Astrocyte (in vitro differentiated cells and primary cell): ENCODE measurements around the gene TMEM115. TPM values are rescaled to one million over a fixed set of nuclear protein-coding genes. Genes with fewer than 3 reads are reported as not detected.
A peak's percentile ranks its signal among the peaks of the same experiment; 100 is the strongest.

Source experiments
- DNase-seq: peaks from one replicate; pipeline ENCODE4 v3.0.0-alpha.2; 2010; ENCODE audit warnings: low read depth
- FAIRE-seq: peaks from 2 replicates; lab custom pipeline; 2011; peaks lifted over from hg19 to GRCh38; lab: Jason Lieb, UNC
- H2AFZ ChIP-seq: 2 replicates; pipeline ENCODE4 v1.6.0; 2012; ENCODE audit warnings: low read depth, low read length, inconsistent platforms
- H3K27ac ChIP-seq: 2 replicates; pipeline ENCODE4 v1.5.1; 2011; ENCODE audit warnings: low read depth, low read length, inconsistent platforms
- H3K27me3 ChIP-seq: 2 replicates; pipeline ENCODE4 v1.6.0; 2011; ENCODE audit warnings: low read length, inconsistent platforms; ENCODE audit not compliant: insufficient read depth
- H3K36me3 ChIP-seq: 2 replicates; pipeline ENCODE4 v1.5.1; 2011; ENCODE audit warnings: low read length, inconsistent platforms; ENCODE audit not compliant: insufficient read depth
- H3K4me1 ChIP-seq: 2 replicates; pipeline ENCODE4 v1.5.1; 2011; ENCODE audit warnings: low read length, inconsistent platforms; ENCODE audit not compliant: insufficient read depth
- H3K4me2 ChIP-seq: 2 replicates; pipeline ENCODE4 v1.6.0; 2012; ENCODE audit warnings: low read length, inconsistent platforms
- H3K4me3 ChIP-seq: 2 replicates; pipeline ENCODE4 v1.5.1; 2011; ENCODE audit warnings: low read depth, mild to moderate bottlenecking, low read length, inconsistent platforms; ENCODE audit not compliant: insufficient read depth
- H3K79me2 ChIP-seq: 2 replicates; pipeline ENCODE4 v1.6.0; 2012; ENCODE audit warnings: mild to moderate bottlenecking, low read length, inconsistent platforms; ENCODE audit not compliant: insufficient read depth
- H3K9ac ChIP-seq: 2 replicates; pipeline ENCODE4 v1.6.0; 2012; ENCODE audit warnings: mild to moderate bottlenecking, low read length, inconsistent platforms
- H3K9me3 ChIP-seq: 2 replicates; pipeline ENCODE4 v1.5.1; 2012; ENCODE audit warnings: low read depth, mild to moderate bottlenecking, low read length, inconsistent platforms; ENCODE audit not compliant: insufficient read depth
- H4K20me1 ChIP-seq: 2 replicates; pipeline ENCODE4 v1.6.0; 2012; ENCODE audit warnings: low read length, inconsistent platforms; ENCODE audit not compliant: insufficient read depth
- H3K27ac Mint-ChIP-seq: one replicate; pipeline ENCODE4 v1.8.0; 2021; ENCODE audit warnings: mild to moderate bottlenecking, mixed read lengths; ENCODE audit not compliant: unreplicated experiment
- H3K27me3 Mint-ChIP-seq: one replicate; pipeline ENCODE4 v1.8.0; 2021; ENCODE audit warnings: low read depth, mixed read lengths; ENCODE audit not compliant: unreplicated experiment
- H3K36me3 Mint-ChIP-seq: one replicate; pipeline ENCODE4 v1.8.0; 2021; ENCODE audit warnings: low read depth, mixed read lengths; ENCODE audit not compliant: unreplicated experiment
- H3K4me1 Mint-ChIP-seq: one replicate; pipeline ENCODE4 v1.8.0; 2021; ENCODE audit warnings: low read depth, mixed read lengths; ENCODE audit not compliant: unreplicated experiment
- H3K4me3 Mint-ChIP-seq: one replicate; pipeline ENCODE4 v1.8.0; 2021; ENCODE audit warnings: mild to moderate bottlenecking, moderate library complexity, mixed read lengths; ENCODE audit not compliant: unreplicated experiment
- H3K9me3 Mint-ChIP-seq: one replicate; pipeline ENCODE4 v1.8.0; 2021; ENCODE audit warnings: mild to moderate bottlenecking, mixed read lengths; ENCODE audit not compliant: unreplicated experiment
- CTCF ChIP-seq: IDR thresholded peaks from 2 replicates; pipeline ENCODE4 v1.5.1; 2011; ENCODE audit warnings: low read depth, mild to moderate bottlenecking, inconsistent platforms, low read length, moderate library complexity; ENCODE audit not compliant: insufficient read depth
- EZH2 ChIP-seq: IDR thresholded peaks from 2 replicates; pipeline ENCODE4 v1.6.1; 2012; ENCODE audit warnings: mild to moderate bottlenecking, low read length, inconsistent platforms; ENCODE audit not compliant: insufficient read depth
- total RNA-seq: library from RNA; stranded (reverse); gene quantifications from 2 replicates; pipeline ENCODE4 v1.2.1, GENCODE V29; 2021

The TMEM115 gene
- total RNA-seq, 1 donor from 2014 or later: 48.7 TPM

- Histone ChIP-seq H3K27ac (peak within 1 kb of the TSS; percentile 52), H3K9ac (peak within 1 kb of the TSS; percentile 95), H3K4me2 (peak within 1 kb of the TSS; percentile 99), H3K79me2 (peaks cover 55% of the 10 kb centered on the region), H3K4me3 (peak within 1 kb of the TSS; percentile 86), H3K27me3 (no peaks in the 10 kb centered on the region), H3K9me3 (no peaks in the 10 kb centered on the region), H2AFZ (peak within 1 kb of the TSS; percentile 54), H3K36me3 (peaks cover 33% of the 10 kb centered on the region), H3K4me1 (peaks cover 14% of the 10 kb centered on the region), H4K20me1 (peaks cover 35% of the 10 kb centered on the region)
- Mint-ChIP-seq H3K4me3 (peak within 1 kb of the TSS; percentile 94), H3K27ac (peak within 1 kb of the TSS; percentile 89), H3K9me3 (no peaks in the 10 kb centered on the region), H3K4me1 (peaks cover 9% of the 10 kb centered on the region), H3K36me3 (peaks cover 10% of the 10 kb centered on the region), H3K27me3 (no peaks in the 10 kb centered on the region)
- TF ChIP-seq CTCF (no peak), EZH2 (no peak)
- FAIRE-seq (peak; percentile 78), DNase-seq (peak; percentile 87)
These were observed 31.2 kb downstream of the TMEM115 start, which contains the start of gene TUSC2 for GRCh38 chr3:50327943-50328691. Gene TUSC2, minus strand, starts transcription at chr3:50328223. Its CDS starts 124 bp downstream, at chr3:50328099.

GRCh38 chr3:50327129-50327528 is 32.2 kb downstream of the TMEM115 start:
- no peaks in the 10 kb centered on the region for H3K9me3 Mint-ChIP-seq

More at GRCh38 chr3:50327129-50327528, 32.2 kb downstream of the TMEM115 start:
- H3K27me3 Mint-ChIP-seq: no peaks in the 10 kb centered on the region
- peak overlapping the region; percentile 94 for H3K4me3 Mint-ChIP-seq
- DNase-seq (no peak), FAIRE-seq (no peak)
- no peaks in the 10 kb centered on the region for H3K9me3 ChIP-seq
- no peaks in the 10 kb centered on the region for H3K27me3 ChIP-seq
- peak overlapping the region; percentile 89 for H3K27ac Mint-ChIP-seq
- peak overlapping the region; percentile 86 for H3K4me3 ChIP-seq
- peak overlapping the region; percentile 47 for H3K27ac ChIP-seq
- H3K36me3 ChIP-seq: peaks cover 33% of the 10 kb centered on the region
- peaks cover 27% of the 10 kb centered on the region for H4K20me1 ChIP-seq
- peaks cover 16% of the 10 kb centered on the region for H3K4me1 ChIP-seq
- peaks cover 14% of the 10 kb centered on the region for H3K4me1 Mint-ChIP-seq
- H3K4me2 ChIP-seq: peak overlapping the region; percentile 99
- no peak overlapping the region for H2AFZ ChIP-seq
- H3K36me3 Mint-ChIP-seq: peaks cover 10% of the 10 kb centered on the region
- peaks cover 46% of the 10 kb centered on the region for H3K79me2 ChIP-seq
- TF ChIP-seq CTCF (no peak), EZH2 (no peak)
- H3K9ac ChIP-seq: peak overlapping the region; percentile 95
